Measurements from ENCODE around the gene LRIG1.

LRIG1 gene

DNA sequence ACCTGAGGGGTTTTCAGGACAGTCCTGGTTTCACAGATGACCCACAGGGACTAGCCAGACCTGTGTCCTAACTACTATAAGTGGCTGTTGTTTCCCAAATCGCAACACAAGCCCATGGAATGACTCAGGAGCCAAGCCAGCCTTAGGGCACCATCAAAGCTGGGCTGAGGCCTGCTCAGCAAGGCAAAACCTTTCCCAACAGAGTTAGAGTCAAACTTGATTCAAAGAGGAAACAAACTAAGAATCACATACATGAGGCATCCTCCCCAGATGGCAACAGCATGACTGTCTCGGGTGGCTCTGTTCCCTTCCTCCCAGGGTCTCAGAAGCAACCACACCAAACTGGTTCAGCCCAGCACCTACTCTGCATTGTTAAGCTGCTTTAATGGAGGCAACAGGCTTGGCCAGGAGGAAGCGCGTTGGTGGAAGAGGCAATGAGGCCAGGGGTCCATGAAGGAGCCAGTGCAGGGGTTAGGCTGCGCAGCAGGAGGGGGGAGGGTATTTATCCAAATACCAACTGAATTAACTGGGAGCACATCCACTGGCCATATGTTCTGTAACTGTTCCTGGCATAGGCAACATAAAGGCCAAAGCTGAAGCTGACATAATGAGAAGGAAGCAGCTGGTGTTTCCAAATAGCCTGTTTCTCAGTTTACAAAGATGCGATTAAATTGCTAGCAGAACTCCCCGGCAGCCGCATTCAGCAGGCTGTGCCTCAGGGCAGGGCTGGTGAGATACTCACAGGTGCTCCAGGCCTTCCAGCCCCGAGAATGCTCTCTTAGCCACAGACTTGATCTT, 102.4 kb downstream of the LRIG1 start:
- DNase-seq: no peak

DNA sequence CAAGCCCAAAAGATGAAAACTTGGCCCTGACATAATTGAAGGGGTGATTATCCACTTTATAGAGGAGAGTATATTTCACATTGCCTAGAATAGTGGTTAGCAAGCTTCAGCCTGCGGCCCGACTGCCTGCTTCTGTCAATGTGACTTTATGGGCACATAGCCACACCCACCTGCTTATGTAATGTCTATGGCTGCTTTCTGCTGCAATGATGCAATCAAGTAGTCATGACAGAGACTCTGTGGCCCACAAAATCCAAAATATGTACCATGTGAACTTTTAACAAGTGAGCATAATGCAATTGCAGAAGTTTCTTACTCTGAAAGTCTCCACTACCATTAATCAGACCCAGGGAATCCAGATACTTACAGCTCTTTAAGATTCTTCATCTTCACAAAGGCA, 103.1 kb downstream of the LRIG1 start:
- DNase-seq: no peak

DNA sequence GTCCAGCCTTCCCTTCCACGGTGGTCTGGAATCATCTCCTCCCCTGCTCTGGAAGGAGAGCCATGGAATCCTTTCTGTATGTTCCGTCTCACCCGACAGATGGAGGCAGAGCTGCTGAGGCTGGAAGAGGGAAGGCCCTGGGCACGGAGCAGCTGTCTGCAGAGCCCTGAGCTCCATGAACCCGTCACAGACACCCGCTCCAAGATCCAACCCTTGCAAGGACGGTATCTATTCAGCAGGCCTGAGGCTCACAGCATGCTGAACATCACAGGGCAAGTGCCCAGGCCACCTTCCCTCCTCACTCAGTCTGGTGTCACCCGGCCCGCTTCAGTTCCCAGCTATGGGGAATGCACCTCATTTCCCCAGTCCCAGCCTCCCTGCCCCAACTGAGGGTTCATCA, 103.9 kb downstream of the LRIG1 start:
- no peak for DNase-seq

DNA sequence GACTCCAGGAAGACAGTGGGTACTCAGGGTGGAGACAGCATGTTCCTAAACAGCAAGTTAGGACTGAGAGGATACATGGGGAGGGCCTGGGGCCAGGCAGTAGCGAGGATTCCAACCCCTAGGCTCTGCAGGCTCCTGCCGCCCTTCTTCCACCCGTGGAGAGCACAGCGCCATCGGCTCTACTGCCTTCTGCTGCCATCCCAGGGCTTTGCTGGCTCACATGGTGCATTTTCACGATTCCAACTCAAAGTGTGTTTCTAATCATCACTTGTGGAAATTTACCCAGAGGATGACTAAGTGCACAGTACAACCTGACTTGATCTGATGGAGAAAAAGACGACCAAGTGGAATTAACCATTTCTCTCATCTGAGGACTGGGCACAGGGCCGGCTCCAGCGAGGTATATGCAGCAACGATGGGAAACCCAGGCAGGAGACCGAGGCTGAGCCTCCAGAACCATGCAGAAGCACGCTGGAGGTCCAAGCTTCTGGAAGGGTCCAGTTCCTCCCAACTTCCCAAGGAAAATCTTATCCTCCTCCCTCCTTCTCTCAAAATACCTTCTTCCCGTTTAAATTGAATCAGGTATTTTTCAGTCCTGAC, 104.6 kb downstream of the LRIG1 start:
- no peak for DNase-seq

DNA sequence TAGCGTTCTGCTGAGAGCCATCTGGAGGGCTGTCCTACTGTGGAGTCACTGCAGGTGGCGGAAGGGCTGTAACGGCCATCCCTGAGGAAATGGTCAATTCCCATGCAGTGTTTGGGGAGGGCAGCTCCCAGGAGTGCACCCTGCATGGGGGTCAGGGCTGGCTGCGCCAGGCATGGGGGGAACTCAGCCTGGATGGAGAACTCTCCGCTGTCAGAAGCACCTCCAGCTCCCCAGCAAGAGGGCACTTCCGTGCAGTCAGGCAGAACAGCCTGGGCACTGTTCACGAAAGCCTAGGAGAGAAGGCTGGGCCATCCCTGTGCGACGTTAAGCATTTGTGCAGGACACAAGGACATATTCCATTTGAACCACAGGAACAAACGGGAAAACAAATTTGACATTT, 105.2 kb downstream of the LRIG1 start:
- DNase-seq: no peak

DNA sequence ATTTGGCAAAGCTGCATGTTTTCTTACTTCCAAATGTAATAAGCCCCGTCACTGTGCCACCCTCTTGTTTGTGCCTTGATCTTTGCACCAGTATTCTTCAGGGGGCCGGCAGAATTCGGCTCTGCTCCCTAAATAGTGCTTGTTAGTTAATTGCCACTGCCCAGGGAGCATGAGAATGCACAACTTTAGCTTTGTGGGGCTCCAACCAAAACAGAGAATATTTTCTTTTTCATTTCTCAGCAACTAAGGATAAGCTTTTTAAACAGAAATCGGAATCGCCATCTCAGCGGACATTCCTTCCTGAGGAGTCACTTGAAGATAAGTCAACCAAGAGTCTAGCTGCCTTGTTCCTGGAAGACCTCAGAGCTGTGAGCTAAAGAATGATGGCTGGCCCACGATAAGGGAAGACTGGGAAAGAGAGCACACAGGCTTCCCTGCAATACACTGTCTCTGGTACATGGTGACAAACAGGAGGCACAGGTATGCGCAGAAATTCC, 106.0 kb downstream of the LRIG1 start:
- DNase-seq: no peak

DNA sequence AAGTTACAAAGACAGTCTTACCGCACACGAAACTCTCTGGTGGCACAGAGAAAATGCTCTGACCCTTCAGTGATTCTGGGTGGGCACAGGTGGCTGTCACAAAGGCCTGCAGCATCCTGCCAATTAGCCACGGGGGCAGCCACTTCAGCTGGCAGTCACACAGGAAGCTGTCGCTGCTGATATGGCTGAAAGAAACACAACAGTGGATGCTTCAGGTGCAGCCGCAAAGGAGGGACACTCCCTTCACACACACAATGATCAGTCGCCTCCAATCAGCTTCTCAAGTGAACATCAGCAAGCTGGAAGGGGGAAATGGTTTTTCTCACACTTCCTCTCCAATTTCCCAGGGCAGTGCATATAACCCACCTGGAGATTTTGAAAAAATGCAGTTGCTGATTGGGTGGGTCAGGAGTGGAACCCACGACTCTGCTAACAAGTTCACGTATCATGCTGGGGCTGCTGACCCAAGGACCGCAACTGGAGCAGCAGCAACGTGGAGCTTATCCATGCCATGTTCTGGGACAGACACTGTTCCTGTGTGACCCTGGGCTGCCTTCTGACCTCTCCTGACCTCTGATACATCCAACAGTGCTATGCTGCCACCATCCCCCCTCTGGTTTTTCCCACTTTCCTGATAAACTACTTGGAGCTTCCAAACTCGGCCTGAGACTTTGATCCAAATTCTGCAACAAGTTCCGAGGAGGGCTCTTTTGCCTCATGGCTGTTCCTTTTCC, 106.6 kb downstream of the LRIG1 start:
- DNase-seq: no peak

DNA sequence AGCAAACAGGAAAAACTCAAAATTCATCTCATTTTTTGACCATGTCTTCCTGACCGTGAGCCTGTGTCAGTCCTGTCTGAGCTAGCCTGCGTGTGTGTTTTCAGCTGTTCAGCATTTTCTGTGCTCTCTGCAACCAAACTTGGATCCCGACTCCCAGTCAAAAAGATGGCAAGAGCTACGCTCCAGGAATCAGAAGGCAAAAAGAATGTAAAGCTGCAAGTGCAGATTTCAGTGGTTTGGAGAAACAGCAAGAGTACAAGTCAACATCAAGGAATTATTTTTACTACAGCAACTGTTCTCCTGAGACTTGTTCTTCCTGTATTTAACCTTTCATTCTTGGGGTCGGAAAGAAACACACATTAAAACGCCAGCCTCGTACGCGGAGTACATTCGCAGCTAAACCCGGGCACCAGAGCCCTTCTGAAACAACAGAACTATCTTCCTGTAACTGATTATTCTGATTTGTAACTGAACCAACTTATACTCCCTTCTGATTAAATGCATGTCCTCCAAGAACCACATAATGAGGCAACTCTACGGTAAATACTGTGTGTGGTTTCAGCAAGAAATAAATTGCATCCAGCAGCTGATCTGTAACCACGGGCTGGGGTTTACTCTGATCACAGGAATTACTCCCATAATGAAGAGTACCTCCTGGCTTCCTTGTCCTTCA, 107.4 kb downstream of the LRIG1 start:
- DNase-seq: no peak

DNA sequence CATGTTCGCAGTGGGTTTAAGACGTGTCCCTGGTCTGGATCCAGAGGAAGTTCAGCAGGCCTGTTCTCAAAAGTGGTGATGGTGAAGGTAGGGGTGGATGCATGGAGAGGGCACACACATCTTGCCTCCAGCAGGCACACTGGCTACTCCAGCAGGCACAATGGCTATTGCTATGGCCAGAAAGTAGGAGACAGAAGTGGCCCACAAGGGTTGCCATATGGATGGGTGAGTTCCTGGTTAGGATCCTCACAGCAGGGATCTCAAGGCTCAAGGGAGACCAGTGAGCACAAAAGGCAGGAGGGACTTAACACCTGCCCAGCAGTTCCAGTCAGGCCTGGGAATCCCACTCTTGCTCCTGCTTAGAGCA, 107.9 kb downstream of the LRIG1 start:
- DNase-seq: no peak

DNA sequence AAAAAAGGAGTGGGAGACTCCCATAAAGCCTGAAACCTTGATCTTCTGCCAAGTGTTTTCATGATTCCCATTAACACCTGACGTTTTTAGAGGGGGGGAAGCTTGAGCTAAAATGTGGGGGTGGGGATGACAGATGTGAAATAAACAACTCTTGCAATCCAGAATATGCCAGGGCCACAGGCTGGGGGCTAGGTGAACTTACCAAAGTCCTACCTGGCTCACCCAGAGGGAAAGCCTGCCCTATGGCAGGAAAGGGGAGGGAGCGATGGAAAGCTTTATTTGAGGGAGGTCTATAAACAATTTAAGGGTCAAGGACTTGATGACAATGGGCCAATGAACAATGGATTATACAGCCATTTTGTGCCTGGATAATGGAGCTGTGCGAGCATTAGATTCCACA, 108.3 kb downstream of the LRIG1 start:
- no peak for DNase-seq

DNA sequence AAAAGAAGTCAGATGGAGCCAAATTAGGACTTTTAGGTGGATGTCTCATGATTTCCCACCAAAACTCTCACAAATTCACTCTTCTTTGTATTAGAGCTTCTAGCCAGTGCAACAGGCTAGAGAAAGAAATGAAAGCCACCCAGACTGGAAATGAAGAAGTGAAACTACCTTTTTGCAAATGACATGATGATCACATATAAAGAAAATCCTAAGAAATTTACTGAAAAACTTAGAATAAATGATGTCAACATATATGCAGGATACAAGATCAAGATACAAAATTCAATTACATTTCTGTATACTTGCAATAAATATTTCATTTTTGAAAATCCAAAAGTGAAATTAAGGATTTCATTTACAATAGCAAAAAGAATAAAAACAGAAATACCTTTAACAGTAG, 110.8 kb downstream of the LRIG1 start:
- DNase-seq: no peak

DNA sequence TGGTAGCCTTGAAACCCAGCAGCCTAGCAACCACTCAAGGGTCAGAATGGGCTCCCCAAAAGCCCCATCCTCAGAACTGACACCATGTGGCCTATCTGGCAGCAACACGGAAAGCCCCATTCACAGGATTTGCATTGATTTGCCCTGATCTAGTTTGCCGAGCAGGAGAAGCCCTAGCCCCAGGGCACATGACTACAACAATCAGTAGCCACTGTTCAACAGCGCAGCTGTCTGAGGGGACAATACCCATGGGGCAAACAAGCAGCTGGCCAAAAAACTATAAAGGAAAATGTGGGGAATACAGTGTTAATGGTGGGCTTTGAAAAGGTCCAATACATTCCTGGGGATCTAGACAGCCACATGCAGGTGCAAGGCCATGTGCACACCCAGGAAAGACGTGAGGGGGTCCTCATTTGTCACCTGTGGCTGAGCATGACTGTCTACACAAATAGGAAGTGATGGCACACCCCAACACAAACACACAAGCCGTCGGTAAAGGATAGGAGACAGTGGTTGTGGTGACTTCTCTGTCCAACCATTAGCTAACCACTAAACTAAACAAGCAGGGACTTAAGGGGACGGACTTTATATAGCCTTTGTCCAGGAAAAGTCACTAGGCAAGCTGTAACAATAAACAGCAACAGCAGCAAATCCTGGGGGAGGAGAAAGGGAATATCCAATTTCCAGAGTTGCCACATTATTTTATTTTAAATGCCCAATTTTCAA, 113.7 kb downstream of the LRIG1 start:
- no peak for DNase-seq

DNA sequence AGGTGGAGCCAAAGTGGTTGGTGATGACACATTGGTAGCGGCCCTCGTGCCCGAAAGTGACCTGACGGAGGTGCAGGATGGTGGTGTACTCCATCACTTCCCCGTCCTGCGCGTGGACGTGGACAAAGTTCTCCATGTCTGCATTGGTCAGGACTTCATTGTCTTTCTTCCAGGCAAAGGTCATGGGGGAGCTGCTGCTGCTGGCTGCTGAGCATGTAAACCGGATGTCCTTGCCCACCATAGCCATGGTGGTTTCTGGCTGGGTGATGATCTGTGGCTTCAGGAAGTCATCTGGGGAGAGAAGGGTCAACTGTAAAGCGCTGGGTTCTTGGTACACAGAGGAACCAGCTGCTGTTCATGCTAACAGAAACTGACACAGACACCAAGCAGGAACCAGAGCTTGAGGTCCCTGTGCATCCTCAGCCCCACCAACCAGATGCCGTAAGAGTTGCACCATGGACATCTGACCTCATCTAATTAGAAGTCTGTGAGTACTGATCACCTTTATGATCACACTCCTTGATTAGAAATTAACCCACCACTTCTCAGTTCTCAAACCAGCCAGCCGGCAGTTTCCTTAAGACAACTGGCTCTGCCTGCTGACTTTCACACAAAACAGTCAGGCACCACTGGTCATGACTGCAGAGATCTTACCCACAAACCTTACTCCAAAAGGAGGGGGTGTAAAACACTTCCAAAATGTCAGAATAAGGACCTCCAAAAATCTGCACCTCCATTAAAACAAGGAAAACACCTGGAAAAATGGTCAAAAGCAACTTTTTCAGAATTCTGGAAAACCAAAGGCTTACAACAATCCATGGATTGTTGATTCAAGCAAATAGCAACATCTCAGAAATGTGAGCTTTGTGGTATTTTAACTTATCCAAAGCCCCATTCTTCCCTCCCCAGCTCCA, 114.6 kb downstream of the LRIG1 start:
- DNase-seq: no peak

DNA sequence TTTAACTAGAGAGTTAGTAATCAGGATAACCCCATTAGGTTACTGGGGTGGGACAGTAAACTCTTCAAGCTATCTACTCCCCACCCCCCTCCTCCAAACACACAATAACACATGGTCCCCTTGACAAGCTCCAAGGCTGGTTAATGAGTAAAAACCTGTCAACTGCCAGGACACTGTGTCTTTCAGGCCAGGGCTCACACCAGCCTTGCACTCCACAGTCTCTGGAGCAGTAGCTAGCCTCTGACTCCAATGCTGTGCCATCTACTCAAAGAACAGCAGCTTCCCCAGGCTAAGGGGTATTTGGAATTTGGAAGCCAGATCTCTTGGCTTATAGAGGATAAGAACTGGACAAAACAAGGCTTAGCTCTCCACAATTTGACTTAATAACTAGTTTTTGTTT, 115.8 kb downstream of the LRIG1 start:
- no peak for DNase-seq

DNA sequence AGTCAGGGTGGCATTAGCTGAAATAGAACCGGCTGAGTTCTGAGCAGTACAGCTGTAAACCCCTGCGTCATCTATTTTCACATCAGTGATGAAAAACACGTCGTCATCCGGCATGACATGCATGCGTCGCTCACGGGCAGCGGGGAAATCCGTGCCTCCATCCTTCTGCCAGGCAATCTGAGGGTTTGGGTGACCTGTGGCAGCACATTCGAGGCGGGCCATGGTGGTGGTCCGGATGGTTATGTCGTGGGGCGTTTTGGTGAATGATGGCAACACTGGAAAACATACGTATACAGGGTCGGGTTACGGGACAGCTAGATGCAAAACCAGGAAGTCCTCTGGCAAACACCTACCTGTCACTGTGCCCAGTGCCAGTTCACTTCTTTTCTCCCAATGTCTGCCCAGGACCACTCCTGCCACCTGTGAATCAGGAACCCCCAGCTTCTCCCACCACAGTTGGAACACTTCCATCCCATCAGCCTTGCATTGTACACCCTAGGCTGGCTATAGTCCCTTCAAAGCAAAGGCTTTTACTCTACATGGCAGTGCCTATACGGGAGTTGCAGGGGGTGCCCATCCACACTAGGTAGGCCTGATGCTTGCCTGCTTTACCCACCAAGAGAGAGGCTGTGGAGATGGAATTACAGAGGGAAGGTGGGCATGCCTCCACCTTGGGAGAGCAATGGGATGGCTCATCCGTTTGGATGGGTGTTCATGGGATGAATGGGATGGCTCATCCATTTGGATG, 116.7 kb downstream of the LRIG1 start:
- DNase-seq: no peak

DNA sequence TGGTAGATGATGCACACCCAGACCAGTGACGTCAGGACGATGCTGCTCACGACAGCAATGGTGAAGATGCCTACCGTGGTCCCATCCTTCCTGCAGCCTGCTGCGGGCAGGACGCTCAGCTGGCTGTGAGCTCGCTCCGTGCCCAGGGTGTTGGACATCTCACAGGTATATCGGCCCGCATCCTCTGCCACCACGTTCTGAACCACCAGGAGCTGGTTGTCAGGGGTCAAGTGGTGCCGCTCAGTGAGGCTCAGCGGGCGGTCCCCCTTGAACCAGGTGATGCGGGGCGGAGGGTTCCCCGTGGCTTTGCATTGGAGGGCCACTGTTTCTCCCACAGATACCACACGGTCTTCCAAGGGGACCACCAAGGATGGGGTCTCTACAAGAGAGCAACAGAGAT, 117.8 kb downstream of the LRIG1 start:
- no peak for DNase-seq

DNA sequence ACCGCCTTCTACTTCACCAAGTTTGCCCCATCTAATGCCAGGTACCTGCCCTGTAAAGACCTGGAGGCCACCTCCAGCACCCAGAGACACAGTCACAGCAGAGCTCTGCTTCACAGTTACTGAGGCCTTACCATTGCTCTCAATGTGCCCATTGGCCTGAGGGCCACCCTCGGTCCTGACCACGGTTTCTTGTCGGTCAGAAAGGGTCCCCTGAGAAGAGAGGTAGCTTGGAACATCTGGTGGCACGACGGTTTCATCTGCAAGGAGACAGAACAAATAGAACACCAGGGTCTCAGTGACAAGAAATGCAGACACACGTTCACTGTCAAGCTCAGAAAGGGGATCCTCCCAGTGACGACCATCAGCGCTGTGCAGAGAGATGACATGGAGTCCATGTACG, 118.7 kb downstream of the LRIG1 start:
- DNase-seq: no peak

DNA sequence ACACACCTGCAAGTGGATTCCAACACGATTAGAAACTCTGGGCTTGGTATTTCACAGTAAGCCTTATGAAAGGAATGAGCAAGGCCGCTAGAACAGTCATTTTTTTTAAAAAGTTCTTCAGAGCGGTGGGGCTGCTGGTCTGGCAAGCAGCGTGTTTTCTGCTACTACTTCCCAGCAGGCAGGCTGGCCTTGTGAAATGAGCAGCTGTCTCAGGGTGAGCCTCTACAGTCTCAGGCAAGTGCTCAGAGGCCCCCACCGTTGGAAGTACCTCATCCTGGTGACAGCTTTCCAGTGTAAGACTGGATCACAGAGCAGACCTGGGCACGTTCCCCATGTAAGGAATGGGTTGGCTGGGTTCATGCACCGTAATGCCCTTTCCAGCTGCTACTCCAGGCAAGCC, 119.2 kb downstream of the LRIG1 start:
- no peak for DNase-seq

DNA sequence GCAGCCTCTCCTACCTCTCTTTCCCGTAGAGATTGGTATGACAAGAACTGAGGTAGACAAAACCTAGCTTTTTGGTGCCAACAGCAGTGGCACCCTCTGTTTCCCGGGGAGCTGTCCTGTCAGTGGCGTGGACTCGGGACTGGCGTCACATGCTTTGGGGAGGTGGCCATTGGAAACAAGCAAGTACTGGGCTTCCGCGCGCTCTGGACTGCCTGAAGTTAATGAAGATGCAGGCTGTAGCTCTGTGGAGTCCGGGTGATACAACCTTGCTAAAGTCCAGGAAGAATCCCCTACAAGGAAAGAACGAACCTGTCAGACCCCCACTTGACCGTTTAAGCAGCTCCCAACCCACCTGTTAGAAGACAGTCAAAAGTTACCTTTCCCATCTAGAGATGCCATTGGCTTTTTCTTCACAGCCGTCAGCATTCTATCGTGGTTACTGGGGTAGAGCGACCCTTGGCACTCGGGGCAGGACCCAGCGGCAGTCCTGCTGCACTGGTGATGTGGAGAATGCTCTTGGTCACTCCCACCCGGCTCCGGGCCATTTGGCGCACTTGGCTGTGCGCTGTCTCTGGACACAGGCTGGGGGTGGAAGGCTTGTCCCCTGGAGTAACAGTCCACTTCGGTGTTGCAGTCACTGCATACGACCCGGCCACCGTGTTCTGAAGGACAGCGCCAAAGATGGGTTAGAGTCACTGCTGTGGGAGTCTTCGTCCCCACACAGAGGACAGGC, 120.5 kb downstream of the LRIG1 start:
- no peak for DNase-seq

DNA sequence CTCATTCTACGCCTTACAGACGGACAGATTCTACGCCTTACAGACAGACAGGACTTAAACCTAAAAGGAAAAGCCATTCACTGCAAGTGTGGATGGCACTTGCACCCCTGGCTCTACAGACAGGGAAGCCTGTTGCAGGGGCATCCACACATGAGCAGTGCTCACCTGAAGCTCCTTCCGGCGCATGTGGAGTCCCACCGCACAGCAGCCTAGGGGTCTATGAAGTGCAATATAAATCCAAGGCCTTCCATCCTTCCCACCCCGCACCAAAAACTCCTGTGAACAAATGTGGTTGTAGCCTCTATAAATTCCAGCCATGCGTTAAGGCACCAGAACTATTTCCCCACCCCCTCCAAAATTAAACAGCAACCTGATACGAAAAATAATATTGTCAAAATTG, 121.3 kb downstream of the LRIG1 start:
- DNase-seq: no peak
